H1 (cell line): ENCODE measurements around the gene SRSF3. TPM values are rescaled to one million over a fixed set of nuclear protein-coding genes. Genes with fewer than 3 reads are reported as not detected.

Source experiments
- CTCF ChIA-PET: fragments of 300-600 bp; sonication (Branson Sonifier 250); formaldehyde crosslinking; loops from one replicate; lab custom pipeline; 2021; ENCODE audit not compliant: partially characterized antibody; lab: Charles Lee
- POLR2A ChIA-PET: fragments of 300-600 bp; sonication (Branson Sonifier 250); formaldehyde crosslinking; loops from one replicate; lab custom pipeline; 2021; ENCODE audit warnings: inconsistent platforms; ENCODE audit not compliant: partially characterized antibody; lab: Charles Lee
- DNase-seq, 2 experiments: peaks; one replicate each; pipeline versions ENCODE4 v3.0.0 to v3.0.0-alpha.2; 2010 to 2022; ENCODE audit warnings: low spot score in 2 of 2, low read depth in 1 of 2, mixed read lengths in 1 of 2
- FAIRE-seq: peaks from 2 replicates; lab custom pipeline; 2011; peaks lifted over from hg19 to GRCh38; lab: Jason Lieb, UNC
- H2AFZ ChIP-seq: 2 replicates; pipeline ENCODE4 v1.8.1; 2012; ENCODE audit warnings: low read length, inconsistent platforms
- H2AK5ac ChIP-seq: 2 replicates; pipeline ENCODE4 v1.6.1; 2013; ENCODE audit warnings: low read depth, low read length
- H2BK120ac ChIP-seq: replicated peaks from 2 replicates; pipeline ENCODE3; 2013; ENCODE audit warnings: low read depth, low read length, inconsistent platforms
- H2BK12ac ChIP-seq: 2 replicates; pipeline ENCODE4 v1.6.1; 2013; ENCODE audit warnings: low read depth, low read length
- H2BK15ac ChIP-seq: 2 replicates; pipeline ENCODE4 v1.6.1; 2013; ENCODE audit warnings: low read length
- H2BK20ac ChIP-seq: 2 replicates; pipeline ENCODE4 v1.6.1; 2013; ENCODE audit warnings: low read length
- H2BK5ac ChIP-seq: 2 replicates; pipeline ENCODE4 v1.6.1; 2013; ENCODE audit warnings: low read depth, low read length
- H3K14ac ChIP-seq: 2 replicates; pipeline ENCODE4 v1.6.1; 2013; ENCODE audit warnings: inconsistent platforms; ENCODE audit not compliant: insufficient read length
- H3K18ac ChIP-seq: 2 replicates; pipeline ENCODE4 v1.6.1; 2013; ENCODE audit warnings: low read length; ENCODE audit errors: extremely low read depth
- H3K23ac ChIP-seq: 2 replicates; pipeline ENCODE4 v1.6.1; 2013; ENCODE audit warnings: inconsistent platforms; ENCODE audit not compliant: insufficient read length
- H3K23me2 ChIP-seq: 2 replicates; pipeline ENCODE4 v1.6.1; 2013; ENCODE audit warnings: low read depth, low read length
- H3K27ac ChIP-seq: 2 replicates; pipeline ENCODE4 v1.6.1; 2011; ENCODE audit warnings: low read depth, low read length, inconsistent platforms
- H3K27me3 ChIP-seq, 4 experiments: replicated peaks in 1 of 4; 1 replicate in 1 of 4; 2 replicates in 3 of 4; pipeline versions ENCODE4 v1.6.1 to v1.8.1; 2011 to 2013; ENCODE audit warnings: low read length in 3 of 4, mild to moderate bottlenecking in 3 of 4, inconsistent platforms in 2 of 4, mixed read lengths in 2 of 4, moderate library complexity in 1 of 4; ENCODE audit not compliant: control insufficient read depth in 3 of 4, insufficient read depth in 3 of 4; ENCODE audit errors: extremely low read depth in 1 of 4
- H3K36me3 ChIP-seq, 4 experiments: 2 replicates each; pipeline versions ENCODE4 v1.6.1 to v1.8.1; 2011 to 2013; ENCODE audit warnings: mild to moderate bottlenecking in 4 of 4, low read length in 3 of 4, moderate library complexity in 2 of 4, control low read depth in 1 of 4, inconsistent platforms in 1 of 4; ENCODE audit not compliant: insufficient read depth in 4 of 4, control insufficient read depth in 2 of 4
- H3K4ac ChIP-seq: replicated peaks from 2 replicates; pipeline ENCODE3; 2013; ENCODE audit warnings: low read length, low read depth, mixed read lengths, inconsistent platforms; ENCODE audit not compliant: insufficient read length
- H3K4me1 ChIP-seq, 4 experiments: replicated peaks in 1 of 4; 1 replicate in 1 of 4; 2 replicates in 3 of 4; pipeline versions ENCODE4 v1.6.1 to v1.8.1; 2011 to 2013; ENCODE audit warnings: low read length in 3 of 4, inconsistent platforms in 2 of 4, mixed read lengths in 1 of 4; ENCODE audit not compliant: insufficient read depth in 4 of 4, control insufficient read depth in 3 of 4
- H3K4me2 ChIP-seq, 2 experiments: 2 replicates each; pipeline versions ENCODE4 v1.6.1 to v1.8.1; 2011 to 2013; ENCODE audit warnings: low read depth in 2 of 2, low read length in 2 of 2, control low read depth in 1 of 2, inconsistent platforms in 1 of 2, mild to moderate bottlenecking in 1 of 2; ENCODE audit not compliant: insufficient read depth in 1 of 2
- H3K4me3 ChIP-seq, 4 experiments: fragments of 200-600, 300-600 bp in 1 of 4; sonication (generic), shearing (Covaris generic), sonication (Bioruptor Twin) in 1 of 4; 2 replicates each; pipeline versions ENCODE4 v1.5.1 to v1.8.1; 2011 to 2016; ENCODE audit warnings: low read length in 4 of 4, low read depth in 3 of 4, control low read depth in 2 of 4, inconsistent platforms in 2 of 4, mild to moderate bottlenecking in 2 of 4, mixed read lengths in 1 of 4, moderate library complexity in 1 of 4; ENCODE audit not compliant: insufficient read depth in 2 of 4; ENCODE audit errors: extremely low read depth in 1 of 4
- H3K56ac ChIP-seq: replicated peaks from 2 replicates; pipeline ENCODE3; 2013; ENCODE audit warnings: low read depth, mild to moderate bottlenecking, mixed read lengths, low read length, inconsistent platforms; ENCODE audit not compliant: insufficient read length
- H3K79me1 ChIP-seq: 2 replicates; pipeline ENCODE4 v1.6.1; 2013; ENCODE audit warnings: low read depth, low read length, control low read depth
- H3K79me2 ChIP-seq, 2 experiments: 2 replicates each; pipeline versions ENCODE4 v1.6.1 to v1.8.1; 2012 to 2013; ENCODE audit warnings: low read length in 2 of 2, mild to moderate bottlenecking in 2 of 2, inconsistent platforms in 1 of 2; ENCODE audit not compliant: insufficient read depth in 2 of 2, control insufficient read depth in 1 of 2
- H3K9ac ChIP-seq, 4 experiments: replicated peaks in 1 of 4; 1 replicate in 1 of 4; 2 replicates in 3 of 4; pipeline versions ENCODE4 v1.6.1 to v1.8.1; 2011 to 2013; ENCODE audit warnings: low read depth in 3 of 4, low read length in 3 of 4, control low read depth in 2 of 4, mild to moderate bottlenecking in 2 of 4, moderate library complexity in 2 of 4, inconsistent platforms in 1 of 4; ENCODE audit errors: extremely low read depth in 1 of 4
- H3K9me3 ChIP-seq, 2 experiments: 2 replicates each; pipeline versions ENCODE4 v1.6.1 to v1.8.1; 2012 to 2013; ENCODE audit warnings: mild to moderate bottlenecking in 2 of 2, moderate library complexity in 2 of 2, control low read depth in 1 of 2, inconsistent platforms in 1 of 2, low read depth in 1 of 2, low read length in 1 of 2, mixed read lengths in 1 of 2; ENCODE audit not compliant: insufficient read depth in 2 of 2
- H4K20me1 ChIP-seq, 2 experiments: replicated peaks in 1 of 2; 2 replicates each; pipeline versions ENCODE3 to v1.8.1; 2011 to 2013; ENCODE audit warnings: inconsistent platforms in 2 of 2, low read length in 2 of 2, mild to moderate bottlenecking in 1 of 2; ENCODE audit not compliant: insufficient read depth in 2 of 2, control insufficient read depth in 1 of 2
- H4K5ac ChIP-seq: 2 replicates; pipeline ENCODE4 v1.6.1; 2013; ENCODE audit warnings: low read length, low read depth, mixed read lengths, inconsistent platforms; ENCODE audit not compliant: insufficient read length
- H4K8ac ChIP-seq: 2 replicates; pipeline ENCODE4 v1.8.0; 2013; ENCODE audit warnings: mild to moderate bottlenecking, moderate library complexity, low read length, inconsistent platforms; ENCODE audit not compliant: insufficient read depth; ENCODE audit errors: extremely low read depth
- H4K91ac ChIP-seq: replicated peaks from 2 replicates; pipeline ENCODE3; 2013; ENCODE audit warnings: low read length, mixed read lengths, inconsistent platforms; ENCODE audit not compliant: insufficient read length
- EP300 ChIP-seq, 2 experiments: IDR thresholded peaks; 1 replicate in 1 of 2; 2 replicates in 1 of 2; pipeline ENCODE4 v1.6.1; 2011 to 2012; ENCODE audit warnings: low read depth in 2 of 2, low read length in 2 of 2, mild to moderate bottlenecking in 2 of 2, borderline replicate concordance in 1 of 2, inconsistent platforms in 1 of 2, moderate library complexity in 1 of 2
- SP2 ChIP-seq: IDR thresholded peaks from 2 replicates; pipeline ENCODE4 v1.6.1; 2012; ENCODE audit warnings: mild to moderate bottlenecking, low read length, inconsistent platforms
- TAF1 ChIP-seq: IDR thresholded peaks from 2 replicates; pipeline ENCODE4 v1.6.1; 2011; ENCODE audit warnings: mild to moderate bottlenecking, low read depth, low read length
- TCF12 ChIP-seq: IDR thresholded peaks from 2 replicates; pipeline ENCODE4 v1.6.1; 2011; ENCODE audit warnings: low read depth, mild to moderate bottlenecking, low read length
- WGBS, 2 experiments: shearing (Covaris generic) in 1 of 2; methylation state at CpG; one replicate each; pipeline versions ENCODE4 v1.1.6 to v1.1.7; 2013 to 2015; ENCODE audit warnings: low lambda C conversion rate in 2 of 2, mixed read lengths in 2 of 2, inconsistent platforms in 1 of 2, low coverage in 1 of 2, missing lambda C conversion rate in 1 of 2; ENCODE audit not compliant: insufficient replicate concordance in 2 of 2, insufficient coverage in 1 of 2, insufficient read length in 1 of 2; ENCODE audit errors: extremely low coverage in 1 of 2, missing lambda C conversion rate in 1 of 2; 5-methylcytosine and 5-hydroxymethylcytosine counted together
- polyA plus RNA-seq, 7 experiments: library from polyadenylated mRNA; depleted of rRNA in 3 of 7; stranded (reverse) in 5 of 7; unstranded in 2 of 7; fragments of >200 nt in 5 of 7; fragments of 200-250 nt in 2 of 7; gene quantifications; 1 replicate in 5 of 7; 2 replicates in 1 of 7; 4 replicates in 1 of 7; pipeline versions ENCODE4 v1.2.1 to v1.2.3, GENCODE V29; 2011 to 2013; ENCODE audit warnings: missing spikeins in 2 of 7, mixed read lengths in 2 of 7
- total RNA-seq: library from RNA; stranded (reverse); fragmentation: NEBNext Ultra II Directional; extraction: Animal tissue kit (Norgen Biotek cat#: 25700); gene quantifications from 2 replicates; pipeline ENCODE4 v1.2.1, GENCODE V29; 2021

Gene SRSF3
- total and polyA plus RNA-seq, 2 of the 8 experiments (the other 6 are each of a cell fraction or from before 2014, with no cell fraction given), result 471 to 689 TPM

DNA sequence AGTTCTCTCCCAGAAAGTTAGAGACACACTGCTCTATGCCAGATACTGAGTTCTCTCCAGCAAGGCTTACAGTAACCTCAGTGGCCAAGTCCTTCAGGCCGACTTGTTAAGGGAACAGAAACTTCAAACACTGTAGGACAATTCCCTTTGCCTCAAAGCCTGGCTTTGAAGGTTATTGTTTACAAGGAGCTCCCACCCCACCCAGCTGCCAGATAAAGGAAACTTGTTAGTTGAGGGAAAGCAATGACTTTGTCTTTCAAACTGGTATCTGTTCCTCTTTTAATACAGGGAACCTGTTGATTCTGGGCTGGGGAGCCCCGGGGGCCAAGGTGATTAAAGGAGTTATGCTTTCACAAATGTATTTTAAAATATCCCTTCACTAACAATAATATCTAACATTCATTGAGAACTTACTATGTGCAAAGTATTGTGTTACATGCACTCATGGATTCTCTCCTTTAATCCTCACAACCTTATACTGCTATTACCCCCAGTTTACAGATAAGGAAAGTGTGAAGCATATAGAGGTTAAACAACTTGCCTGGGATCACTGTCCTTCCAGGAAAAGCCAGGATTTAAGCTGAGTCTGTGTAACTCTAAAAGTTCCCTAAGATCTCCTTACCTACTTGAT lies 56.8 kb downstream of the SRSF3 start:
- H4K5ac ChIP-seq, result no peak overlapping the region
- H3K14ac ChIP-seq, result no peak overlapping the region
- no peak overlapping the region for H3K27ac ChIP-seq
- WGBS, 2 experiments, result 85% methylated on average over 2 of the region's 2 CpGs; no CpG with 5 or more reads in 1 of the 2 experiments
- no peaks in the 10 kb centered on the region for H3K79me1 ChIP-seq
- no peak overlapping the region for H3K4me3 ChIP-seq
- H3K23me2 ChIP-seq, result no peaks in the 10 kb centered on the region
- H4K8ac ChIP-seq, result no peak overlapping the region
- DNase-seq (no peak), FAIRE-seq (no peak)
- no peaks in the 10 kb centered on the region for H3K79me2 ChIP-seq
- no peak overlapping the region for H2AFZ ChIP-seq
- H3K9ac ChIP-seq, result no peak overlapping the region
- H3K27me3 ChIP-seq, result no peaks in the 10 kb centered on the region
- H2BK15ac ChIP-seq, result no peak overlapping the region
- H2AK5ac ChIP-seq, result no peak overlapping the region
- no peak overlapping the region for H3K23ac ChIP-seq
- H3K18ac ChIP-seq, result no peak overlapping the region
- H3K9me3 ChIP-seq, result no peaks in the 10 kb centered on the region
- H3K36me3 ChIP-seq, result no peaks in the 10 kb centered on the region
- no peak overlapping the region; the same call in 1 of the 2 replicates for H2BK12ac ChIP-seq
- ChIA-PET POLR2A (interaction anchor here (1.1 to 1.5 kb wide), 3 partner anchors 9 to 52 kb away, joined by 3 to 5 read pairs (median 3); partner anchors contain the start of gene CDKN1A), CTCF (interaction anchor here (0.6 to 3.1 kb wide), 4 partner anchors 16 to 50 kb away, joined by 3 to 9 read pairs (median 5); no protein-coding TSS in a partner anchor)
- H2BK20ac ChIP-seq, result no peak overlapping the region
- H3K4me2 ChIP-seq, result no peak overlapping the region
- no peak overlapping the region for H3K56ac ChIP-seq
- H2BK5ac ChIP-seq, result no peak overlapping the region
- H3K4ac ChIP-seq, result no peak overlapping the region
- no peak overlapping the region for H2BK120ac ChIP-seq
- no peak overlapping the region for H4K91ac ChIP-seq
- H3K4me1 ChIP-seq, result peaks cover 0 to 4% (median 2%) of the 10 kb centered on the region in 4 experiments; a peak in 3 of 7 replicates
- no peaks in the 10 kb centered on the region for H4K20me1 ChIP-seq
- TF ChIP-seq EP300 (IDR thresholded peaks at IDR 0.05; ENCODE audit: borderline replicate concordance in 1 of 2, low read depth in 2 of 2, low read length in 2 of 2) (no peak), SP2 (no peak), TAF1 (no peak), TCF12 (no peak)
